Measurements from ENCODE around the gene JSRP1.

JSRP1 gene

GRCh38 chr19:2230807-2231533 is 25.2 kb downstream of the JSRP1 start:
- DNase-seq: no peak

GRCh38 chr19:2230033-2230531 is 26.1 kb downstream of the JSRP1 start:
- no peak for DNase-seq

- DNase-seq: no peak
Observed at GRCh38 chr19:2229103-2230032, 26.8 kb downstream of the JSRP1 start.

GRCh38 chr19:2228157-2229030 is 27.8 kb downstream of the JSRP1 start:
- no peak for DNase-seq

- no peak for DNase-seq
Observed at GRCh38 chr19:2227415-2228156, 28.6 kb downstream of the JSRP1 start.

- DNase-seq: no peak
Observed at GRCh38 chr19:2226840-2227360, 29.3 kb downstream of the JSRP1 start.

GRCh38 chr19:2226051-2226839 is 30.0 kb downstream of the JSRP1 start:
- DNase-seq: no peak

- no peak for DNase-seq
Observed at GRCh38 chr19:2225415-2226050, 30.7 kb downstream of the JSRP1 start.

- no peak for DNase-seq
Observed at GRCh38 chr19:2224754-2225349, 31.4 kb downstream of the JSRP1 start.

- no peak for DNase-seq
Observed at GRCh38 chr19:2223959-2224358, 32.3 kb downstream of the JSRP1 start.

GRCh38 chr19:2223391-2223790 is 32.8 kb downstream of the JSRP1 start:
- DNase-seq: no peak

GRCh38 chr19:2221918-2222317 is 34.3 kb downstream of the JSRP1 start:
- no peak for DNase-seq

GRCh38 chr19:2221250-2221831 is 34.9 kb downstream of the JSRP1 start:
- no peak for DNase-seq

- DNase-seq: no peak
Observed at GRCh38 chr19:2219726-2220125, 36.5 kb downstream of the JSRP1 start.

GRCh38 chr19:2217591-2217990 is 38.6 kb downstream of the JSRP1 start:
- DNase-seq: no peak

- DNase-seq: no peak
Observed at GRCh38 chr19:2216361-2217225, 39.6 kb downstream of the JSRP1 start.

- DNase-seq: peak; percentile 44
Observed at GRCh38 chr19:2215281-2215751, 40.9 kb downstream of the JSRP1 start.

- no peak for DNase-seq
Observed at GRCh38 chr19:2214251-2214650, 42.0 kb downstream of the JSRP1 start.

- DNase-seq: no peak
Observed at GRCh38 chr19:2213799-2214198, 42.4 kb downstream of the JSRP1 start.

All from CD4-positive, alpha-beta T cell treated with Interleukin-12 subunit alpha and Interleukin-12 subunit beta, for 1 hour (primary cell).